Measurements from ENCODE around the gene BIN2.

Gene BIN2

DNA sequence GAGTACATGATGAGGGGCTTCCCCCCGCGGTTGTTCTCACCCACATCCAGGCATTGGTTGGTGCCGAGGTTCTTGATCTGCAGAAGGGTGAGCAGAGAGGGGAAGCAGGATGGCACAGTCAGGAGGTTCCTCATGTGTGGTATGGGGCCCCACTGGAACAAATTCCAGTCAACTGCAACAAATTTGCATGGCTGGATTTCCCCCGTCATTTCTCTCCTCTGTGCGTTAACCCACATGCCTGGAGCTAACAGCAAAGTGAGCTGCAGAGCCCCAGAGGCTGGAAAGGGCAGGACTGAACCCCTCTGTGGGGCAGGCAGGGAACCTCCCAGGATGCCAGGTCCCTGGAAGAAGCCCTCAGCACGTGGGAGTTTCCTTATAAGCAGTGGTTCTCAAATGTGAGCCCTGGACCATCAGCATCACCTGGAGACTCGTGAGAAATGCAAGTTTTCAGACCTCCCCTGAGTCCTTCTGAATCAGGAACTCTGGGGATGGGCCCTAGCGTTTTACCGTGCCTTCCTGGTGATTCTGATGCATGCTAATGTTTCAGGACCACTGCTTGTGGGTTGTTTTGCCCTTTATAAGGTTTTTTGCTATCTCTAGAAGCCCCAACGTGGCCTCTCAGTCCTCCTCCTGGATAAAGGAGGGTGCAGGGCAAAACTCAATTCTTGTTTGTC lies 33.5 kb upstream of the BIN2 start:
- no peak overlapping the region for H3K4me3 Mint-ChIP-seq
- no peaks in the 10 kb centered on the region for H3K36me3 Mint-ChIP-seq (ENCODE audit: low read depth)
- TF ChIP-seq, protein P1, sequence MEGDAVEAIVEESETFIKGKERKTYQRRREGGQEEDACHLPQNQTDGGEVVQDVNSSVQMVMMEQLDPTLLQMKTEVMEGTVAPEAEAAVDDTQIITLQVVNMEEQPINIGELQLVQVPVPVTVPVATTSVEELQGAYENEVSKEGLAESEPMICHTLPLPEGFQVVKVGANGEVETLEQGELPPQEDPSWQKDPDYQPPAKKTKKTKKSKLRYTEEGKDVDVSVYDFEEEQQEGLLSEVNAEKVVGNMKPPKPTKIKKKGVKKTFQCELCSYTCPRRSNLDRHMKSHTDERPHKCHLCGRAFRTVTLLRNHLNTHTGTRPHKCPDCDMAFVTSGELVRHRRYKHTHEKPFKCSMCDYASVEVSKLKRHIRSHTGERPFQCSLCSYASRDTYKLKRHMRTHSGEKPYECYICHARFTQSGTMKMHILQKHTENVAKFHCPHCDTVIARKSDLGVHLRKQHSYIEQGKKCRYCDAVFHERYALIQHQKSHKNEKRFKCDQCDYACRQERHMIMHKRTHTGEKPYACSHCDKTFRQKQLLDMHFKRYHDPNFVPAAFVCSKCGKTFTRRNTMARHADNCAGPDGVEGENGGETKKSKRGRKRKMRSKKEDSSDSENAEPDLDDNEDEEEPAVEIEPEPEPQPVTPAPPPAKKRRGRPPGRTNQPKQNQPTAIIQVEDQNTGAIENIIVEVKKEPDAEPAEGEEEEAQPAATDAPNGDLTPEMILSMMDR (IDR thresholded peaks at IDR 0.05; ENCODE audit: unreplicated experiment in 3 of 3) = no peak
- H3K27ac Mint-ChIP-seq = no peak overlapping the region
- H3K9me3 Mint-ChIP-seq = no peaks in the 10 kb centered on the region
- H3K4me1 Mint-ChIP-seq = no peaks in the 10 kb centered on the region
- H3K27me3 Mint-ChIP-seq (ENCODE audit: low read depth) = peaks cover 6% of the 10 kb centered on the region

DNA sequence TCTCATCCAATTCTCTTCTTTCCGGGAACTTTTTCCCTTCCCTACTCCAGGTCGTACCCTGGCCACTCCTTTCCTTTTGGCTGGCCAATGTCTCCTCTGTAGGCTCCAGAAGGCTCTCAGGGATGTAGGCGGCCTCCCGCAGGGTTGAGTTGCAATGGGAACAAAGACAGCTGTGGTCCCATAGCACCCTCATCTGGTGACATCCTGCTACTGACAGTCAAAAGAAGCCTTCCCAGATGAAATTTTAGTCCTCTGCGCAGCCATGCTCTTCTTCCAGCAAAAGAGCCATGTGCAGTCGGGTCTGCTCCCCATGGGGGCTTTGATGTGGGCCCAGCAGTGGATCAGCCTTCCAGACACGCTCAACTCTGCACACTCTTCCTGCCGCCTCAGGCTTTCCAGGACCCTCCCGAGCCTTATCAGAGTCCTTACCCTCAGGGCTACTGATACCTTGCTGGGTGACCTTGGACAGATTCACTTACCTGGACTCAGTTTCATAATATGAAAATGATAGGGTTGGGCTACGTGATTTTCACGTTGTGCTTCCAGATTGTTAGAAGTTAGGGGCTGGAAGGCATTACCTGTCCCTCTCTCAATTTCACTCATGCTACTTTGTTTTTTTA lies 28.0 kb upstream of the BIN2 start:
- Mint-ChIP-seq H3K4me1 (no peaks in the 10 kb centered on the region), H3K9me3 (no peaks in the 10 kb centered on the region)
- TF ChIP-seq, protein P1 (IDR thresholded peaks at IDR 0.05; ENCODE audit: unreplicated experiment in 3 of 3) = peak; percentile 39 to 59 (median 45)

DNA sequence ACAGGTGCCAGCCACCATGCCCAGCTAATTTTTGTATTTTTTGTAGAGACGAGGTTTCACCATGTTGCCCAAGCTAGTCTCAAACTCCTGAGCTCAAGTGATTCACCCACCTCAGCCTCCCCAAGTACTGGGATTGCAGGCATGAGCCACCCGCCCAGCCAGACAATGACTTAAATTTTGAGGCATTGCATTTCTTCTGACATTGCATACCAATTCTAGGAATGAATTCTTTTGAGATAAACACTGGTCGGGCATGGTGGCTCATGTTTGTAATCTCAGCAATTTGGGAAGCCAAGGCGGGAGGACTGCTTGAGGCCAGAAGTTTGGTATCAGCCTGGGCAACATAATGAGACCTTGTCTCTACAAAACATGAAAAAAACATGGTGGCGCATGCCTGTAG lies 25.1 kb upstream of the BIN2 start:
- H3K4me1 Mint-ChIP-seq = no peaks in the 10 kb centered on the region
- TF ChIP-seq, protein P1 (IDR thresholded peaks at IDR 0.05; ENCODE audit: unreplicated experiment in 3 of 3) = no peak
- peaks cover 8% of the 10 kb centered on the region for H3K27me3 Mint-ChIP-seq (ENCODE audit: low read depth)
- no peak overlapping the region for H3K4me3 Mint-ChIP-seq
- H3K27ac Mint-ChIP-seq = no peak overlapping the region
- no peaks in the 10 kb centered on the region for H3K36me3 Mint-ChIP-seq (ENCODE audit: low read depth)
- H3K9me3 Mint-ChIP-seq = no peaks in the 10 kb centered on the region

More for the DNA sequence above, 28.0 kb upstream of the BIN2 start:
- Mint-ChIP-seq H3K36me3 (ENCODE audit: low read depth) (no peaks in the 10 kb centered on the region), H3K27ac (no peak overlapping the region), H3K27me3 (ENCODE audit: low read depth) (peaks cover 8% of the 10 kb centered on the region), H3K4me3 (no peak overlapping the region)

DNA sequence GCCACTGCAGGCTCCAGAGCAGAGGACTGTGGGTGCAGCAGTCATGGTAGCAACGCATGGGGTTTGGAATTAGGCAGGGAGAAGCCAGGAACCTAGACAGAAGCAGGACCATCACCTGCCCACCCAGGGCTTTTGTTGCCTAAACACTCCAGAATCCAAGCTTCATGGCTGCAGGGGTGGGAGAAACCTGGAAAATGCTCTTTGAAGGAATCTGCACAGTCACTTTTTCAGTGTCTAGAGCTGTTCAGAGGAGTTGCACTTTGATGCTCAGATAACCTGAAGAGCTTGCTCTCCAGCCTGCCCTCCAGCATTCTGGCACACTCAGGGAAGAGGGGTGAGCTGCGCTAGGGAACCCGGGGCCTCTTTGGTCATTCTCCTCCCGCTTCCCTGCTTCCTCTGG lies 24.1 kb upstream of the BIN2 start:
- no peaks in the 10 kb centered on the region for H3K4me1 Mint-ChIP-seq
- H3K27me3 Mint-ChIP-seq (ENCODE audit: low read depth) = peaks cover 8% of the 10 kb centered on the region
- H3K27ac Mint-ChIP-seq = no peak overlapping the region
- no peak overlapping the region for H3K4me3 Mint-ChIP-seq
- TF ChIP-seq, protein P1 (IDR thresholded peaks at IDR 0.05; ENCODE audit: unreplicated experiment in 3 of 3) = no peak
- no peaks in the 10 kb centered on the region for H3K36me3 Mint-ChIP-seq (ENCODE audit: low read depth)
- H3K9me3 Mint-ChIP-seq = no peaks in the 10 kb centered on the region

DNA sequence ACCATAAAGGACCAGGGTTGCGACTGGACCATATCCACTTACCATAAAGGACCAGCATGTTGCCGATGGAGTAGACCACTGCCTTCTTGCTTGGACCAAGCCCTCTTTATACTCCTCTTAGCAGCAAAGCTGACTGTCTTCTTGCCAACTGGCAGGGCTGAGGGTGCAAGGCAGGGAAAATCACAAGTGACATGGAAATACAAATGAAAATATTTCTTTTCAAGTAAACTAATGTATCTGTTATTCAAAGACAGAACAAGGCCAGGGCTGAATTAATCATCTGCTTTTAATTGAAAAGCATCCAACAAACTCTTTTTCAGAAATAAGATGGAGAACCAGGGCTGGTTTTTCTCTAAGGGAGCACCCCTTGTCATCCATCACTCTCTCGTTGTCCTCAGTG lies 22.6 kb upstream of the BIN2 start, which contains the start of gene CELA1:
TSS of gene CELA1 (minus strand) at position 99 of the 400 bp plus-strand sequence. CDS start at position 58, 41 bp downstream.
- TF ChIP-seq, protein P1 (IDR thresholded peaks at IDR 0.05; ENCODE audit: unreplicated experiment in 3 of 3) = no peak
- no peak within 1 kb of the TSS for H3K27ac Mint-ChIP-seq
- H3K9me3 Mint-ChIP-seq = no peaks in the 10 kb centered on the region
- no peaks in the 10 kb centered on the region for H3K4me1 Mint-ChIP-seq
- no peak within 1 kb of the TSS for H3K4me3 Mint-ChIP-seq
- peaks cover under 1% of the 10 kb centered on the region for H3K27me3 Mint-ChIP-seq (ENCODE audit: low read depth)
- no peaks in the 10 kb centered on the region for H3K36me3 Mint-ChIP-seq (ENCODE audit: low read depth)

DNA sequence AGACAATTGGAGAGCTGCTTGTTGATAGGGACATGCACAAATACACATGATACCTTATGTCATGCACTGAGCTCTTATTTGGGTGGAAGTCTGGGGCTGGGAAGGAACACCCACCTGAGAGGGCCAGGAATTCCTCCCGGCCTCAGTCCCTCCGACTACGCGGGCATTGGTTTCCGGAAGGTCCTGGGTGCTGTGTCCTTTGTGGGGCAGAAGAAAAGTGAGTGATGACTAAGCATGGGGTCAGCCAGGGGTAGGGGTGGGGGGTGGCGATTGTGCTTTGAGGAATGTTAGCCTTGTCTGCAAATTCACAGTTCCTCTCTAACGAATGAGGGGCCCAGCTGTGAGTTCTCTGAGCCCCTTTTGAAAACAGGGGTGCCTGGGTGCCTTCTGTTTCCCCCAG lies 21.7 kb upstream of the BIN2 start:
- Mint-ChIP-seq H3K9me3 (no peaks in the 10 kb centered on the region), H3K4me3 (no peak overlapping the region), H3K4me1 (no peaks in the 10 kb centered on the region), H3K36me3 (ENCODE audit: low read depth) (no peaks in the 10 kb centered on the region), H3K27me3 (ENCODE audit: low read depth) (no peaks in the 10 kb centered on the region), H3K27ac (no peak overlapping the region)
- TF ChIP-seq, protein P1 (IDR thresholded peaks at IDR 0.05; ENCODE audit: unreplicated experiment in 3 of 3) = no peak

Data from nephron (organoid).